SW 1271 (cell line): ENCODE results near the gene TMPRSS9.
"Not testable (repeated sequence)": the region's sequence is repeated elsewhere in the genome, so short reads cannot be mapped to it uniquely, and the experiment has no call there.

ENCODE experiments used
- DNase-seq, 2 experiments: peaks; one replicate each; lab custom pipeline; 2025; lab: John Stamatoyannopoulos, UW

The TMPRSS9 gene

DNA sequence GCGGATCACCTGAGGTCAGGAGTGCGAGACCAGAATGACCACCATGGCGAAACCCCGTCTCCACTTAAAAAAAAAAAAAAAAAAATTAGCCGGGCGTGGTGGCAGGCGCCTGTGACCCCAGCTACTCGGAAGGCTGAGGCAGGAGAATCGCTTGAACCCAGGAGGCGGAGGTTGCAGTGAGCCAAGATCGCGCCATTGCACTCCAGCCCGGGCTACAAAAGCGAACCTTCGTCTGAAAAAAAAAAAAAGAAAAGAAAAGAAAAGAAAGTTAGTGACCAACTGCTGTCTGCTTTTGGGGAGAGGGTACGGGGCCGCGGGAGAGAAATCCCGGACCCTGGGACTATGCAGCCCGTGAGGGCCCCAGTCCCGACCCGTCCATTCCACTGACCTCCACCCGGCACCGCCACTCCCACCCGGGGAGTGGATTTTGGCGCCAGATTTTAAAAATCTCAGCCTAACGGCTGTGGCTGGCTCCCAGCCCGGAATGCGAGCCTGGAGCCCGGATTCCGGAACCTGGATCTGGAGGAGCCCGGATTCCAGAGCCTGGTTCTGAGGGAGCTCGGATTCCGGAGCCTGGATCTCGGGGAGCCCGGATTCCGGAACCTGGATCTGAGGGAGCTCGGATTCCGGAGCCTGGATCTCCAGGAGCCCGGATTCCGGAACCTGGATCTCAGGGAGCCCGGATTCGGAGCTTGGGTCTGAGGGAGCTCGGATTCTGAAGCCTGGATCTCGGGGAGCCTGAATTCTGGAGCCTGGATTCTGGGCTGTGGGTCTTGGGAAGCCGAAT, 102.8 kb downstream of the TMPRSS9 start:
- peak; percentile 88 to 90 for DNase-seq

DNA sequence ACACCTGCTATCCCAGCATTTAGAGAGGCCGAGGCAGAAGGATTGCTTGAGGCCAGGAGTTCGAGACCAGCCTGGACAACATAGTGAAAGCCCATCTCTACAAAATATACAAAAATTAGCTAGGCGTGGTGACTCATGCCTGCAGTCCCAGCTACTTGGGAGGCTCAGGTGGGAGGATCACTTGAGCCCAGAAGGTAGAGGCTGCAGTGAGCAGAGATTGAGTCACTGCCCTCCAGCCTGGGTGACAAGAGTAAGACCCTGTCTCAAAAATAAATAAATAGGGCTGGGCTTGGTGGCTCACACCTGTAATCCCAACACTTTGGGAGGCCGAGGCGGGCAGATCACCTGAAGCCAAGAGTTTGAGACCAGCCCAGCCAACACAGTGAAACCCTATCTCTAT, 103.6 kb downstream of the TMPRSS9 start:
- not testable (repeated sequence) for DNase-seq

DNA sequence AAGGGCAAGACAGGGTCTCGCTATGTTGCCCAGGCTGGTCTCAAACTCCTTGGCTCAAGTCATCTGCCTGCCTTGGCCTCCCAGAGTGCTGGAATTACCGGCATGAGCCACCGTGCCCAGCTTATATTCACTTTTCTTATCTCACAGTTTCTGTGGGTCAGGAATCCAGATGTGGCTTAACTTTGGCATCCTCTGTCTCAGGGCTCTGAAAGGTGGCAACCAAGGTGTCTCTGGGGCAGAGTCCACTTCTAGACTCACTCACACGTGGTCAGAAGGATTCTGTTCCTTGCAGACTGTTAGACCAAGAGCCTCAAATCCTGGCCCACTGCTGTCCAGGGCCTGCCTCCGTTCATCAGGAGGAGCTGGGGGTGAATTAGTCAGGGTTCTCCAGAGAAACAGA, 104.3 kb downstream of the TMPRSS9 start:
- DNase-seq, result no peak

DNA sequence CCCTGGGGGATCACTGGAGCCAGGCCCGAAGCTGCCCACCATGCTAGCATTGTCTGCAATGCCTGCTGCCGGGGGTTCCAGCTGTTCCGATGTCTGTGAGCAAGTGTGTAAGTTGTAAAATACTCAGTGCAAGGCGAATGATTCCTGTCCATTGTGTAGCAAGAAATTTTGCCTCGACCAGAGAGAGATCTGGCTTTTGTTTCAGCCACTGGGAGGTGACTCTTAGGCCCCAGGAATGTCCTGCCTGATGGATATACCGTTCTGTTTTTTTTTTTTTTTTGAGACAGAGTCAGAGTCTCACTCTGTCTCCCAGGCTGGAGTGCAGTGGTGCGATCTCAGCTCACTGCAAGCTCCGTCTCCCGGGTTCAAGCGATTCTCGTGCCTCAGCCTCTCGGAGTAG, 108.5 kb downstream of the TMPRSS9 start:
- no peak for DNase-seq

DNA sequence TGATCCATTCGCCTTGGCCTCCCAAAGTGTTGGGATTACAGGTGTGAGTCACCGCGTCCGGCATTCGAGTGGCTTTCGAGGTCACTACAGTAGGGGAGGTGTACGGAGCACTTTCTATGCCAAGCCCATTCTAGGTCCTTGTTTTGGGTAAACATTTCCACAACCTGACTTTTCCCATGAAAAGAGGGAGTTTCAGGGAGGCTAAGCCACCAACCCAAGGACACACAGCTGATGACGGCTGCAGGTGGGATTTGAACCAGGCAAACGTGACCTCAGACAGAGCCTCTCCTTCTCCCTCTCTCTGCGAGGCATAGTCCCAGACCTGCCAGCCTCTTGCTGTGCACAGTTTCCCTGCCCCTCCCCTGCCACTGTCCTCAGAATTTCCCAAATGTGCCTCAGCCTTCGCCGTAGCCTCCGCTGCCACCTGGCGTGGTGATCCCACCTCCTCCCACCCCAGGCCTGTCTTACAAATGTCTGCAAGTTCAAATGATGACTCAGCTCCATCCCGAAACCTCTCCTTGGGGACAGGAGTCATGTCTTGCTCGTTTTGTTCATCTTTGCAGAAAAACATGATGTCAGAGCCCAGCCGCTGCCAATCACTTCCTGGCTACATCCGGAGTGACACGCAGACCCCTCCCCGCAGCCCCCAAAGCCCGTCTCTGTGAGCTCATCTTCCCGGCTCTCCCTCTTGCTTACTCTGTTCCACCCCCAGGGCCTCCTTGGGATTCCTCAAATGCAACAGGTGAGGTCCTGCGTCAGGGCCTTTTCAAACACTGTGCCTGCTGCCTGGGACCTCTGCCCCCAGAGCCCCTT, 109.2 kb downstream of the TMPRSS9 start:
- DNase-seq, result no peak

DNA sequence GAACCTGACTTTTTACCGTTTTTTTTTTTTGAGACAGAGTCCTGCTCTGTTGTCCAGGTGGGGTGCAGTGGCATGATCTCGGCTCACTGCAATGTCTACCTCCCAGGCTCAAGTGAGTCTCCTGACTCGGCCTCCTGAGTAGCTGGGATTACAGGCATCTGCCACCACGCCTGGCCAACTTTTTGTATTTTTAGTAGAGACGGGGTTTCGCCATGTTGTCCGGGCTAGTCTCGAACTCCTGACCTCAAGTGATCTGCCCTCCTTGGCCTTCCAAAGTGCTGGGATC, 109.8 kb downstream of the TMPRSS9 start:
- DNase-seq, result not testable (repeated sequence)

DNA sequence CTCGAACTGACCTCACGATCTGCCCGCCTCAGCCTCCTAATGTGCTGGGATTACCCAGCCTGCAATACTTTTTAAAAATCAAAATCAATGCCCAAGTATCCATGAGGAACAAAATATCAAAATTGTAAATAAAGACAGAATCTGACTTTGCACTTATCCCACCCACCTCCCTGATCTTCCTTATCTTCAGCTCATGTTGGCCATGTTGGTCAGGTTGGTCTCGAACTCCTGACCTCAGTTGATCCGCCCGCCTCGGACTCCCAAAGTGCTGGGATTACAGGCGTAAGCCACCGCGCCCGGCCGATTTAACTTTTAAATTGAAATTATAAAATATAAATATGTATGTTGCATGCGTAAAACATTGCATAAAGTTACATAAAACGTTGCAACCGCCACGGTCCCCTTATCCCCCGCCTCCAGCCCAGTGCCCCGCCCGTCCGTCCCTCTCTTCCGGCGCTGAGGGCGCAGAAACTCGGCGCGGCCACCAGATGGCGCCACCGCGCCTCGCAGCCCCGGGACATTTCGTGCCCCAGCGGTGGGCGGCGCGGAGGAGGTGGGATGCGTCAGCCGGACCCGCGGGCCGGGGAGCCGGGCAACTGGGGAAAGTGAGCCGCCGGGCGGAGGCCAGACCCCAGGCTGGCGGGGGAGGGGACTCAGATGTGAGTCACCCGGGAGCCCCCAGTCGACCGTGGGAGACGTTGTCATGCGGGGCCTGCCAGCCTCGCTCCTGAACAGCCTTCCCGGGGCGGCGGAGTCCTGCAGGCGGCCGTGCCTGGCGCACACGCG, 114.4 kb downstream of the TMPRSS9 start:
- DNase-seq, result peak; percentile 48 to 68

DNA sequence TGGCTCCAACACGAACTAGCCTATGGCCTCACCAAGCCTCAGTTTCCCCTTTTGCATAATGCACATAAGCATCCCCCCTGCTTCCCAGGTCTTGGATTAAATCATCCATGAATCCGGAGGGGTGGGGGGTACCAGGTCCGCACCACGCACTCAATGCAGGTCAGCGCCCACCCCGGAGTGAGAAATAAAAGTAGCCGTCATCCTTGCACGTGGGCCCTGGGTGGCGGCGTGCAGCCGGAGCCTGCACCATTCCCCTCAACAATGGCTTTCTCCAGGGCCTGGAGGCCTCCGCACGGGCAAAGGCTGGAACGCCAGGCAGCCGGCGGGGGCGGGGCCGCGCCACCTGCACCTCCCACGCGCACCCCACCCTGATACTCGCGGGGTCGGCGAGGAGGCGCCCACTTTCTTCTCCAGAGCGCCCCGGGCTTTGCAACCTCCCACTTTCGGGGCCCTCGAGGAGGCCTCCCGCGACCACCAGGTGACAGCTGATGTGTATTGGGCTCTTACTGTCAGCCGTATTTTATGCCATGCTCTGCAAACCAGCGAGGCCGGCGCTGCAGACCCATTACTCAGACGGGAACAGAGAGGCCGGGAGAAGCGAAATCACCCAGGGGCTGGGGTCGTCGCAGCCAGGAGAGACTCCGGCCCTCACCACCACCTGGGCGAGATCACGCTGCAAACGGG, 115.1 kb downstream of the TMPRSS9 start:
- peak in 1 of 2 experiments; percentile 48 for DNase-seq
